OCI-LY7 (cell line): ENCODE measurements around the gene TM7SF2. TPM values are rescaled to one million over a fixed set of nuclear protein-coding genes. Genes with fewer than 3 reads are reported as not detected.

Source experiments
- BruUV-seq: library from RNA; stranded (reverse); fragments of 400-500 nt; replicated peaks from 2 replicates; lab custom pipeline; 2021; lab: Mats Ljungman, UMichigan
- CTCF ChIA-PET: fragments of 300-600 bp; sonication (Branson Sonifier 250); formaldehyde crosslinking; loops from one replicate; lab custom pipeline; 2022; ENCODE audit warnings: antibody characterized with exemption; ENCODE audit not compliant: unreplicated experiment; lab: Charles Lee
- POLR2A ChIA-PET: fragments of 300-600 bp; sonication (Branson Sonifier 250); formaldehyde crosslinking; loops from one replicate; lab custom pipeline; 2022; ENCODE audit warnings: antibody characterized with exemption; lab: Charles Lee
- DNase-seq: peaks from one replicate; pipeline ENCODE4 v3.0.0-alpha.2; 2015; ENCODE audit warnings: low spot score
- H2AFZ ChIP-seq: fragments of 200-600 bp; sonication (generic), shearing (Covaris generic); 2 replicates; pipeline ENCODE4 v1.6.1; 2014; ENCODE audit warnings: mild to moderate bottlenecking, antibody characterized with exemption, low read length, moderate library complexity
- H3K27ac ChIP-seq: fragments of 200-600 bp; sonication (generic); 2 replicates; pipeline ENCODE4 v1.5.1; 2014; ENCODE audit warnings: mixed run types, low read depth, mild to moderate bottlenecking, moderate library complexity, low read length, inconsistent platforms; ENCODE audit not compliant: poor library complexity, severe bottlenecking
- H3K36me3 ChIP-seq: fragments of 200-600 bp; sonication (generic); 2 replicates; pipeline ENCODE4 v1.6.1; 2014; ENCODE audit warnings: mild to moderate bottlenecking, antibody characterized with exemption, low read length, moderate library complexity, mixed read lengths; ENCODE audit not compliant: insufficient read depth
- H3K4me1 ChIP-seq: fragments of 200-600 bp; sonication (generic); 2 replicates; pipeline ENCODE4 v1.5.1; 2014; ENCODE audit warnings: mild to moderate bottlenecking, low read length; ENCODE audit not compliant: insufficient read depth, poor library complexity, severe bottlenecking
- H3K4me2 ChIP-seq: fragments of 200-600 bp; sonication (generic); 2 replicates; pipeline ENCODE4 v1.6.1; 2014; ENCODE audit warnings: mild to moderate bottlenecking, low read length
- H3K4me3 ChIP-seq: fragments of 200-600 bp; sonication (generic); 2 replicates; pipeline ENCODE4 v1.5.1; 2014; ENCODE audit warnings: mild to moderate bottlenecking, low read depth, low read length; ENCODE audit not compliant: poor library complexity, severe bottlenecking
- H3K79me2 ChIP-seq: fragments of 200-600 bp; sonication (generic); 2 replicates; pipeline ENCODE4 v1.6.1; 2016; ENCODE audit warnings: low read depth, mild to moderate bottlenecking, low read length, moderate library complexity, mixed read lengths; ENCODE audit not compliant: insufficient read depth
- H3K9me2 ChIP-seq: fragments of 200-600 bp; sonication (generic); 2 replicates; pipeline ENCODE4 v1.6.1; 2016; ENCODE audit warnings: mild to moderate bottlenecking, low read length, mixed read lengths; ENCODE audit not compliant: insufficient read depth
- H3K9me3 ChIP-seq: fragments of 200-600 bp; sonication (generic); 2 replicates; pipeline ENCODE4 v1.6.1; 2014; ENCODE audit warnings: mild to moderate bottlenecking, mixed run types, low read length, mixed read lengths
- H4K20me1 ChIP-seq: fragments of 200-600 bp; sonication (generic); 2 replicates; pipeline ENCODE4 v1.6.1; 2014; ENCODE audit warnings: mild to moderate bottlenecking, antibody characterized with exemption, low read length, moderate library complexity, mixed read lengths; ENCODE audit not compliant: insufficient read depth
- CTCF ChIP-seq: fragments of 200-600 bp; sonication (generic); conservative IDR thresholded peaks from 2 replicates; pipeline ENCODE4 v1.5.1; 2014; ENCODE audit warnings: mild to moderate bottlenecking, antibody characterized with exemption, low read length, moderate library complexity, mixed read lengths
- EZH2phosphoT487 ChIP-seq: fragments of 200-600 bp; sonication (generic); IDR thresholded peaks from 2 replicates; pipeline ENCODE4 v1.6.1; 2018; ENCODE audit warnings: low read depth, borderline replicate concordance, mild to moderate bottlenecking, mixed run types, antibody characterized with exemption, low read length, moderate library complexity, mixed read lengths
- intact Hi-C: fragments of 100-400 bp; cut with micrococcal nuclease; formaldehyde crosslinking; loops from one replicate; pipeline ENCODE4 v1.10.0; 2022; ENCODE audit not compliant: unreplicated experiment
- total RNA-seq, 2 experiments: library from RNA; depleted of rRNA in 1 of 2; stranded (reverse); fragments of >200 nt in 1 of 2; shearing (Covaris generic) in 1 of 2; gene quantifications; 2 replicates each; pipeline ENCODE4 v1.2.3, GENCODE V29; 2014 to 2022

TM7SF2 gene
- total RNA-seq, 2 experiments from 2014 or later = 25.8 to 54.1 TPM

DNA sequence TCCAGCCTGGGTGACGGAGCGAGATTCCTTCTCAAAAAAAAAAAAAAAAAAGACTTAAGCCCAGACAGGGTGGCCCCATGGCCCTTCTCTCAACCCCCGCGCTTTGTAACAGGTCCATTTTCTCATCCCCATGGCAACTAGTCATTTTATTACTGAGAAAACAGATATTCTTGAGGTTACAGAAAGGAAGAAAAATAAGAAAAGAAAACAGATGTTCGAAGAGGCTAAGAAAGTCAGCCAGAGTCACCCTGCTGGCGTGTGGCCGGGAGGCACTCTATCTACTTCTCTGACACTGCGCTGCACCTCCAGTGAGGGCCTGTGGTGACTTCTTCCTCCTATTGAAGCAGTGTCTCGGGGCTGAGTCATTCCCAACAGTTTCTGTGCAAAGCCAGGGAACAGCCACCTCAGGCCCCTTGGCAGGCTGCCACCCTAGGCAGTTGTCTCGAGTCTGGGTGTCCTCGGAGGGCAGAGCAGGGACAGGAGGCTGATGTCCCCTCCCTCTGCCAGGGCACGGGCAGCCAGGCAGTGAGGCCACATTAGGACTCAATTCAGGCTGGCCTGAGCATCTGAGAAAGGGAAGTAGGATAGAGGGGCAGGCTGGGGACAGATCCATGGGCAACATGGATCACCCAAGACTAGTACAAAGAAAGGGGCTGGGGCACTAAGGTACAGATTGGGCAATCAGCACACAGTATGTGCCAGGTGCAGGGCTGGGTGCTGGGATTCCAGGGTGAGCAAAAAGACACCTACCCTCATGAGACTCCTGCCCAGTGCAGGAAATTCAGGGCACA, 39.0 kb downstream of the TM7SF2 start:
- peaks cover 15% of the 10 kb centered on the region; the same call in 1 of the 2 replicates for H3K9me3 ChIP-seq
- POLR2A ChIA-PET = no interaction called here
- H3K27ac ChIP-seq = no peak overlapping the region

DNA sequence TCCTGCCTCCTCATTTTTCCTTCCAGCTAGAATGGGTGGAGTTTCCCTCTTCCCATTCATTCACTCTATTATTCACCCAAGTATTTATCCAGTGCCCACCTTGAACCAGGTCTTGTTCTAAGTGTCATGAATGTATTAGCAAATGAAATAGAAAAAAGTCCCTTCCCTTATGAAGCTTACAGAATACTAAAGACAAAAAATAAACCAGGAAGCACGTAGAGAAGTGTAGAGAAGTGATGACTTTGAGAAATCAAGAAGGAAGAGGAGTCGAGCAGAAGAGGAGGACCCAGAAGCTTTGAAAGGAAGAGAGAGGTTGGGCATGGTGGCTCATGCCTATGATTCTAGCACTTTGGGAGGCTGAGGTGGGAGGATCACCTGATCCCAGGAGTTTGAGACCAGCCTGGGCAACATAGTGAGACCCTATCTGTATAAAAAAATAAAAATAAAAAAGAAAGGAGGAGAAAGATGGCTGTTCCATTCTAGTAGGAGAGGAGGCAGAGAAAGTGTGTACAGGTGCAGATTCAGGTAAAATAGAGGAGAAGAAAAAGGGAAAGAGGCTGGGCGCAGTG, 39.7 kb downstream of the TM7SF2 start:
- no TSS peak for BruUV-seq

More for the DNA sequence above, 39.0 kb downstream of the TM7SF2 start:
- intact Hi-C loops = no loop called here
- Histone ChIP-seq H3K4me1 (peaks cover 27% of the 10 kb centered on the region), H3K4me2 (no peak overlapping the region), H3K36me3 (no peaks in the 10 kb centered on the region; the same call in 1 of the 2 replicates), H4K20me1 (no peaks in the 10 kb centered on the region), H3K4me3 (no peak overlapping the region), H2AFZ (peak overlapping the region; percentile 1; the same call in 1 of the 2 replicates), H3K79me2 (no peaks in the 10 kb centered on the region), H3K9me2 (no peaks in the 10 kb centered on the region)
- no TSS peak for BruUV-seq
- TF ChIP-seq CTCF = no peak
- TF ChIP-seq EZH2phosphoT487 = no peak
- DNase-seq = no peak
- CTCF ChIA-PET = no interaction called here

More for the DNA sequence above, 39.7 kb downstream of the TM7SF2 start:
- Histone ChIP-seq H3K36me3 (no peaks in the 10 kb centered on the region; the same call in 1 of the 2 replicates), H3K4me3 (no peak overlapping the region), H3K27ac (no peak overlapping the region), H3K9me2 (no peaks in the 10 kb centered on the region), H2AFZ (peak overlapping the region; percentile 1; the same call in 1 of the 2 replicates), H3K4me2 (no peak overlapping the region), H4K20me1 (no peaks in the 10 kb centered on the region), H3K9me3 (peaks cover 12% of the 10 kb centered on the region; the same call in 1 of the 2 replicates), H3K79me2 (no peaks in the 10 kb centered on the region), H3K4me1 (peaks cover 20% of the 10 kb centered on the region)
- POLR2A ChIA-PET = no interaction called here
- CTCF ChIA-PET = no interaction called here
- TF ChIP-seq EZH2phosphoT487 (no peak), CTCF (no peak)
- no peak for DNase-seq
- intact Hi-C loops = no loop called here
